A549 (cell line): ENCODE measurements around the gene C11orf21. TPM values are rescaled to one million over a fixed set of nuclear protein-coding genes. Genes with fewer than 3 reads are reported as not detected.

Experiments used
- ATAC-seq, 2 experiments: fragments of 200-7000 bp in 1 of 2; fragments of >200 bp in 1 of 2; cut with Nextera tagmentation in 1 of 2; cut with Tn5 transposase in 1 of 2; 3 replicates each; pipeline versions ENCODE4 v1.8.0 to v1.9.1; 2018 to 2020; ENCODE audit warnings: mild to moderate bottlenecking in 1 of 2, moderate library complexity in 1 of 2
- CTCF ChIA-PET: fragments of 300-600 bp; sonication (Branson Sonifier 250); formaldehyde crosslinking; extraction: SDS; loops from one replicate; lab custom pipeline; 2021; ENCODE audit warnings: antibody characterized with exemption, inconsistent platforms; lab: Yijun Ruan, JAX
- POLR2A ChIA-PET: fragments of 350-600 bp; formaldehyde crosslinking; extraction: SDS; loops from one replicate; lab custom pipeline; 2021; ENCODE audit warnings: antibody characterized with exemption, inconsistent platforms; lab: Yijun Ruan, JAX
- DNase-seq, 2 experiments: peaks; one replicate each; pipeline versions ENCODE4 v3.0.0 to v3.0.0-alpha.2; 2011 to 2016; ENCODE audit warnings: low read depth in 1 of 2, low spot score in 1 of 2
- FAIRE-seq: peaks from 2 replicates; lab custom pipeline; 2011; peaks lifted over from hg19 to GRCh38; lab: Jason Lieb, UNC
- H3K27ac ChIP-seq, 2 experiments: fragments of >200 bp; sonication (Bioruptor Twin); formaldehyde crosslinking; 3 replicates each; pipeline ENCODE4 v1.5.1; 2016 to 2017
- H3K4me1 ChIP-seq: fragments of >200 bp; sonication (Bioruptor Twin); formaldehyde crosslinking; 3 replicates; pipeline ENCODE4 v1.6.1; 2016
- H3K4me2 ChIP-seq: fragments of >200 bp; sonication (Bioruptor Twin); formaldehyde crosslinking; 3 replicates; pipeline ENCODE4 v1.6.1; 2016
- H3K4me3 ChIP-seq: fragments of >200 bp; sonication (Bioruptor Twin); formaldehyde crosslinking; 3 replicates; pipeline ENCODE4 v1.5.1; 2016
- H3K9me3 ChIP-seq: fragments of >200 bp; sonication (Bioruptor Twin); formaldehyde crosslinking; 3 replicates; pipeline ENCODE4 v1.6.1; 2016
- BHLHE40 ChIP-seq: IDR thresholded peaks from 2 replicates; pipeline ENCODE4 v1.6.1; 2012; ENCODE audit warnings: low read depth, low read length, inconsistent platforms
- EHMT2 ChIP-seq: fragments of 200-600 bp; sonication (generic); IDR thresholded peaks from 2 replicates; pipeline ENCODE4 v1.6.1; 2016; ENCODE audit warnings: antibody characterized with exemption, low read depth, mild to moderate bottlenecking, moderate library complexity
- ELK1 ChIP-seq: fragments of 150-350 bp; IDR thresholded peaks from 2 replicates; pipeline ENCODE4 v1.6.1; 2014; ENCODE audit warnings: low read depth, mild to moderate bottlenecking, low read length
- EP300 ChIP-seq, 2 experiments: fragments of >200 bp; sonication (Bioruptor Twin); formaldehyde crosslinking; IDR thresholded peaks; 2 replicates in 1 of 2; 3 replicates in 1 of 2; pipeline ENCODE4 v1.6.1; 2016 to 2017
- GATA3 ChIP-seq: IDR thresholded peaks from 2 replicates; pipeline ENCODE4 v1.6.1; 2012; ENCODE audit warnings: borderline replicate concordance
- HDAC2 ChIP-seq: fragments of 200-600 bp; sonication (generic); IDR thresholded peaks from 2 replicates; pipeline ENCODE4 v1.6.1; 2016
- KDM1A ChIP-seq: fragments of 200-600 bp; sonication (generic); IDR thresholded peaks from 2 replicates; pipeline ENCODE4 v1.6.1; 2016; ENCODE audit warnings: low read depth, mild to moderate bottlenecking
- KDM5A ChIP-seq: fragments of 200-600 bp; sonication (generic); IDR thresholded peaks from 2 replicates; pipeline ENCODE4 v1.6.1; 2016; ENCODE audit warnings: antibody characterized with exemption, mild to moderate bottlenecking
- MAZ ChIP-seq: fragments of 150-350 bp; IDR thresholded peaks from 2 replicates; pipeline ENCODE4 v1.6.1; 2014; ENCODE audit warnings: antibody characterized with exemption, low read depth, low read length, borderline replicate concordance
- NFE2L2 ChIP-seq: fragments of 150-350 bp; conservative IDR thresholded peaks from 2 replicates; pipeline ENCODE4 v1.6.1; 2014; ENCODE audit warnings: low read length
- PHF8 ChIP-seq: fragments of 200-600 bp; sonication (generic); IDR thresholded peaks from 2 replicates; pipeline ENCODE4 v1.6.1; 2016; ENCODE audit warnings: low read depth, mild to moderate bottlenecking, antibody characterized with exemption, moderate library complexity, borderline replicate concordance
- POLR2A ChIP-seq: IDR thresholded peaks from 2 replicates; pipeline ENCODE4 v1.6.1; 2012; ENCODE audit warnings: mild to moderate bottlenecking, low read length
- RAD21 ChIP-seq, 2 experiments: fragments of >200 bp in 1 of 2; sonication (Bioruptor Twin) in 1 of 2; formaldehyde crosslinking in 1 of 2; IDR thresholded peaks in 1 of 2; conservative IDR thresholded peaks in 1 of 2; 2 replicates in 1 of 2; 3 replicates in 1 of 2; pipeline ENCODE4 v1.6.1; 2012 to 2018; ENCODE audit warnings: inconsistent platforms in 1 of 2
- RCOR1 ChIP-seq: fragments of 150-350 bp; IDR thresholded peaks from 2 replicates; pipeline ENCODE4 v1.6.1; 2014; ENCODE audit warnings: antibody characterized with exemption, low read length, low read depth
- REST ChIP-seq: fragments of 200-600 bp; sonication (generic); IDR thresholded peaks from 2 replicates; pipeline ENCODE4 v1.6.1; 2016; ENCODE audit warnings: antibody characterized with exemption, mild to moderate bottlenecking, moderate library complexity
- RFX5 ChIP-seq: fragments of 450-650 bp; IDR thresholded peaks from 2 replicates; pipeline ENCODE4 v1.7.1; 2014; ENCODE audit warnings: antibody characterized with exemption, mild to moderate bottlenecking, moderate library complexity
- RNF2 ChIP-seq: fragments of 200-600 bp; sonication (generic); IDR thresholded peaks from 2 replicates; pipeline ENCODE4 v1.6.1; 2016; ENCODE audit warnings: low read depth, mild to moderate bottlenecking, antibody characterized with exemption, moderate library complexity, borderline replicate concordance
- SMC3 ChIP-seq: fragments of >200 bp; sonication (Bioruptor Twin); formaldehyde crosslinking; IDR thresholded peaks from 3 replicates; pipeline ENCODE4 v1.6.1; 2018; ENCODE audit warnings: inconsistent platforms
- TFCP2L1 ChIP-seq: fragments of 250-450 bp; sonication (Bioruptor Pico); IDR thresholded peaks from 2 replicates; pipeline ENCODE4 v1.5.0; 2021; ENCODE audit warnings: mild to moderate bottlenecking
- WGBS: methylation state at CpG from one replicate; pipeline ENCODE4 v1.1.6; 2017; ENCODE audit errors: missing lambda C conversion rate; 5-methylcytosine and 5-hydroxymethylcytosine counted together
- polyA plus RNA-seq, 4 experiments: library from polyadenylated mRNA; depleted of rRNA in 3 of 4; stranded (reverse); fragments of >200 nt; fragmentation: RNase III in 1 of 4; extraction: RNeasy Plus Mini Kit Qiagen cat#74134 plus additional on column Dnase treatment in 1 of 4; gene quantifications; 2 replicates in 3 of 4; 3 replicates in 1 of 4; pipeline ENCODE4 v1.2.3, GENCODE V29; 2011 to 2017
- TF ChIP-seq, protein P1 (sequence below): fragments of 450-650 bp; IDR thresholded peaks from 2 replicates; pipeline ENCODE4 v1.6.1; 2014; ENCODE audit warnings: antibody characterized with exemption
- TF ChIP-seq, protein P2 (sequence below): fragments of 250-450 bp; sonication (Bioruptor Pico); IDR thresholded peaks from 2 replicates; pipeline ENCODE4 v1.5.0; 2021; ENCODE audit warnings: mild to moderate bottlenecking, moderate library complexity, borderline replicate concordance
- TF ChIP-seq, protein P3 (sequence below): fragments of >200 bp; sonication (Bioruptor Twin); formaldehyde crosslinking; IDR thresholded peaks from 3 replicates; pipeline ENCODE4 v1.5.1; 2016
- TF ChIP-seq, protein P4 (sequence below): fragments of >200 bp; sonication (Bioruptor Twin); formaldehyde crosslinking; IDR thresholded peaks from 3 replicates; pipeline ENCODE4 v1.6.1; 2016

The C11orf21 gene
- polyA plus RNA-seq, 2 of the 4 experiments (the other 2 are of a cell fraction): not detected

GRCh38 chr11:2298795-2299761 is 2.6 kb downstream of the C11orf21 start:
- DNase-seq (peak; percentile 57 to 59), ATAC-seq (peak in 1 of 2 experiments; percentile 81; a peak in 3 of 6 replicates), FAIRE-seq (no peak)
- WGBS: 52% methylated on average over 10 of the region's 18 CpGs
- H3K4me2 ChIP-seq: no peak overlapping the region
- TF ChIP-seq, protein P1, sequence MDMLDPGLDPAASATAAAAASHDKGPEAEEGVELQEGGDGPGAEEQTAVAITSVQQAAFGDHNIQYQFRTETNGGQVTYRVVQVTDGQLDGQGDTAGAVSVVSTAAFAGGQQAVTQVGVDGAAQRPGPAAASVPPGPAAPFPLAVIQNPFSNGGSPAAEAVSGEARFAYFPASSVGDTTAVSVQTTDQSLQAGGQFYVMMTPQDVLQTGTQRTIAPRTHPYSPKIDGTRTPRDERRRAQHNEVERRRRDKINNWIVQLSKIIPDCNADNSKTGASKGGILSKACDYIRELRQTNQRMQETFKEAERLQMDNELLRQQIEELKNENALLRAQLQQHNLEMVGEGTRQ: no peak
- TF ChIP-seq RAD21 (conservative IDR thresholded peaks at IDR 0.05 in 1 of 2, IDR thresholded peaks at IDR 0.05 in 1 of 2) (peak; percentile 72 to 81), KDM5A (no peak), RFX5 (no peak), EP300 (IDR thresholded peaks at IDR 0.05) (no peak), RCOR1 (no peak), MAZ (no peak), SMC3 (peak; percentile 76), ELK1 (no peak), TFCP2L1 (CRISPR knock-in tag) (no peak), BHLHE40 (no peak), RNF2 (no peak)
- TF ChIP-seq, protein P2, sequence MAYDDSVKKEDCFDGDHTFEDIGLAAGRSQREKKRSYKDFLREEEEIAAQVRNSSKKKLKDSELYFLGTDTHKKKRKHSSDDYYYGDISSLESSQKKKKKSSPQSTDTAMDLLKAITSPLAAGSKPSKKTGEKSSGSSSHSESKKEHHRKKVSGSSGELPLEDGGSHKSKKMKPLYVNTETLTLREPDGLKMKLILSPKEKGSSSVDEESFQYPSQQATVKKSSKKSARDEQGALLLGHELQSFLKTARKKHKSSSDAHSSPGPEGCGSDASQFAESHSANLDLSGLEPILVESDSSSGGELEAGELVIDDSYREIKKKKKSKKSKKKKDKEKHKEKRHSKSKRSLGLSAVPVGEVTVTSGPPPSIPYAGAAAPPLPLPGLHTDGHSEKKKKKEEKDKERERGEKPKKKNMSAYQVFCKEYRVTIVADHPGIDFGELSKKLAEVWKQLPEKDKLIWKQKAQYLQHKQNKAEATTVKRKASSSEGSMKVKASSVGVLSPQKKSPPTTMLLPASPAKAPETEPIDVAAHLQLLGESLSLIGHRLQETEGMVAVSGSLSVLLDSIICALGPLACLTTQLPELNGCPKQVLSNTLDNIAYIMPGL: no peak
- TF ChIP-seq, protein P3, sequence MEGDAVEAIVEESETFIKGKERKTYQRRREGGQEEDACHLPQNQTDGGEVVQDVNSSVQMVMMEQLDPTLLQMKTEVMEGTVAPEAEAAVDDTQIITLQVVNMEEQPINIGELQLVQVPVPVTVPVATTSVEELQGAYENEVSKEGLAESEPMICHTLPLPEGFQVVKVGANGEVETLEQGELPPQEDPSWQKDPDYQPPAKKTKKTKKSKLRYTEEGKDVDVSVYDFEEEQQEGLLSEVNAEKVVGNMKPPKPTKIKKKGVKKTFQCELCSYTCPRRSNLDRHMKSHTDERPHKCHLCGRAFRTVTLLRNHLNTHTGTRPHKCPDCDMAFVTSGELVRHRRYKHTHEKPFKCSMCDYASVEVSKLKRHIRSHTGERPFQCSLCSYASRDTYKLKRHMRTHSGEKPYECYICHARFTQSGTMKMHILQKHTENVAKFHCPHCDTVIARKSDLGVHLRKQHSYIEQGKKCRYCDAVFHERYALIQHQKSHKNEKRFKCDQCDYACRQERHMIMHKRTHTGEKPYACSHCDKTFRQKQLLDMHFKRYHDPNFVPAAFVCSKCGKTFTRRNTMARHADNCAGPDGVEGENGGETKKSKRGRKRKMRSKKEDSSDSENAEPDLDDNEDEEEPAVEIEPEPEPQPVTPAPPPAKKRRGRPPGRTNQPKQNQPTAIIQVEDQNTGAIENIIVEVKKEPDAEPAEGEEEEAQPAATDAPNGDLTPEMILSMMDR: peak; percentile 45
- no peaks in the 10 kb centered on the region for H3K4me1 ChIP-seq
- no peaks in the 10 kb centered on the region for H3K9me3 ChIP-seq
- CTCF ChIA-PET: interaction anchor here (0.7 to 30.6 kb wide), 24 partner anchors 8 to 233 kb away, joined by 3 to 903 read pairs (median 4); partner anchors contain the start of gene TSSC4
- no peak overlapping the region for H3K27ac ChIP-seq
- POLR2A ChIA-PET: no interaction called here
- H3K4me3 ChIP-seq: no peak overlapping the region

DNA sequence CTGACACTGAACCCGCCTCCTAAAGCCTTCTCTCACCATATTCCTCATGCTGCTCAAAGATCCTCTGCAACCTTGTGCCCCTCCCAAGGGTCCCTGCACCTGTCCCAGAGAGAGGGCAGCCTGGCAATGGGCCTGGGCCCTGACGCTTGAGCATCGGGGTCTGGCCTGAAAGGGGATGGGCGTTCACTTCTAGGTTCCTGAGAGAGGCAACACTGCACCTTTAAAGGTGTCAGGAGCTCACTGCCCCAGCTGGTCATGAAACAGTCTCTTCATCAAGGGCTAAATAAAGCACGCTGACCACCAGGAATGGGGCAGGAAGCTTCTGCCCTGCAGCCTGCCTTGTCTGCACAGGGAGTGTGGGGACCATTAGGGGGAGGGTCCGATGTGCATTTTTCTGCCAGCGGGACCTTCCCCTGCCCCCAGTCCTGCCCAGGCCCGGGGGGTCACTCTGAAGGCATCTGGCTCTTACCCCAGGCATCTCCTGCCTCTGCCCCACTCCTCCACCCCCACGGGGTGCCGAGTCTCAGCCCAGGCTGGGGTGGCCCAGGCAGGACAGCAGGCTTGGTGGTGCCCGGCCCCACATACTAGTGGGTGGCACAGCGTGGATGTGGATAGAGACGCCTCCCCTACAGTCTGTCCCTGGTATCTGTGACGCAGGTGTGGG is 3.5 kb downstream of the C11orf21 start:
- H3K4me1 ChIP-seq: no peaks in the 10 kb centered on the region
- no peak for ATAC-seq
- no peak for DNase-seq
- 47% methylated on average over 5 of the region's 14 CpGs for WGBS
- H3K9me3 ChIP-seq: no peaks in the 10 kb centered on the region
- no peak overlapping the region for H3K27ac ChIP-seq
- POLR2A ChIA-PET: no interaction called here
- no peak for FAIRE-seq
- CTCF ChIA-PET: interaction anchor here (0.7 to 30.6 kb wide), 16 partner anchors 8 to 233 kb away, joined by 3 to 903 read pairs (median 8); partner anchors contain the start of gene TSSC4
- H3K4me2 ChIP-seq: no peak overlapping the region
- no peak overlapping the region for H3K4me3 ChIP-seq
- TF ChIP-seq, protein P4, sequence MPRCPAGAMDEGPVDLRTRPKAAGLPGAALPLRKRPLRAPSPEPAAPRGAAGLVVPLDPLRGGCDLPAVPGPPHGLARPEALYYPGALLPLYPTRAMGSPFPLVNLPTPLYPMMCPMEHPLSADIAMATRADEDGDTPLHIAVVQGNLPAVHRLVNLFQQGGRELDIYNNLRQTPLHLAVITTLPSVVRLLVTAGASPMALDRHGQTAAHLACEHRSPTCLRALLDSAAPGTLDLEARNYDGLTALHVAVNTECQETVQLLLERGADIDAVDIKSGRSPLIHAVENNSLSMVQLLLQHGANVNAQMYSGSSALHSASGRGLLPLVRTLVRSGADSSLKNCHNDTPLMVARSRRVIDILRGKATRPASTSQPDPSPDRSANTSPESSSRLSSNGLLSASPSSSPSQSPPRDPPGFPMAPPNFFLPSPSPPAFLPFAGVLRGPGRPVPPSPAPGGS: no peak
- TF ChIP-seq GATA3 (no peak), PHF8 (no peak), RAD21 (conservative IDR thresholded peaks at IDR 0.05 in 1 of 2, IDR thresholded peaks at IDR 0.05 in 1 of 2) (no peak), POLR2A (no peak), RFX5 (no peak), RCOR1 (no peak), HDAC2 (no peak), EHMT2 (no peak), REST (no peak), NFE2L2 (no peak), MAZ (no peak), EP300 (IDR thresholded peaks at IDR 0.05) (no peak), KDM1A (no peak)
